Right ventricle myocardium inferior (tissue), 1 donor: ENCODE data around the gene IGSF6. TPM values are rescaled to one million over a fixed set of nuclear protein-coding genes. Genes with fewer than 3 reads are reported as not detected.
"Not testable (repeated sequence)": the region's sequence is repeated elsewhere in the genome, so short reads cannot be mapped to it uniquely, and the experiment has no call there.

Source experiments
- ATAC-seq: fragments of 200-7000 bp; cut with Tn5 transposase; one replicate; pipeline ENCODE4 v1.9.1; 2020; ENCODE audit warnings: mild to moderate bottlenecking, moderate library complexity
- DNase-seq: peaks from one replicate; pipeline ENCODE4 v3.0.0; 2021; ENCODE audit errors: missing footprints
- intact Hi-C: fragments of 100-400 bp; cut with DNase I; formaldehyde crosslinking; loops from one replicate; pipeline ENCODE4 v1.11.0; 2022
- total RNA-seq: library from RNA; stranded (reverse); fragmentation: NEBNext Ultra II Directional; extraction: Animal tissue kit (Norgen Biotek cat#: 25700); gene quantifications from one replicate; pipeline ENCODE4 v1.2.1, GENCODE V29; 2021
- donor health status: DM: no; HTN: yes; CAD: no; lungs with severe emphysema.

IGSF6 gene
- total RNA-seq, 1 donor from 2014 or later: 3.0 TPM

- no peak for DNase-seq
- intact Hi-C loops: loop anchor here (5.0 kb wide), 1 partner anchor 50 kb away; no protein-coding TSS in a partner anchor
- ATAC-seq: no peak
Measured at GRCh38 chr16:21656795-21657768, 4.7 kb upstream of the IGSF6 start.

GRCh38 chr16:21654881-21655280, 2.5 kb upstream of the IGSF6 start:
- ATAC-seq: no peak
- no peak for DNase-seq
- intact Hi-C loops: loop anchor here (5.0 kb wide), 1 partner anchor 52 kb away; no protein-coding TSS in a partner anchor

GRCh38 chr16:21654466-21654865, 2.1 kb upstream of the IGSF6 start:
- intact Hi-C loops: no loop called here
- ATAC-seq (no peak), DNase-seq (no peak)

- intact Hi-C loops: no loop called here
- no peak for DNase-seq
Measured at GRCh38 chr16:21653571-21653970, 1.2 kb upstream of the IGSF6 start.

GRCh38 chr16:21651515-21651914, 893 bp downstream of the IGSF6 start:
- ATAC-seq (no peak), DNase-seq (no peak)
- intact Hi-C loops: no loop called here

More at GRCh38 chr16:21653571-21653970, 1.2 kb upstream of the IGSF6 start:
- no peak for ATAC-seq

GRCh38 chr16:21650521-21650920, 1.9 kb downstream of the IGSF6 start:
- intact Hi-C loops: no loop called here
- ATAC-seq: no peak
- DNase-seq: no peak

GRCh38 chr16:21649826-21650406, 2.5 kb downstream of the IGSF6 start:
- ATAC-seq, DNase-seq, intact Hi-C loops: not testable (repeated sequence)

GRCh38 chr16:21647562-21648164, 4.7 kb downstream of the IGSF6 start:
- no peak for DNase-seq
- intact Hi-C loops: no loop called here
- ATAC-seq: no peak

GRCh38 chr16:21646721-21647561, 5.5 kb downstream of the IGSF6 start:
- no peak for DNase-seq
- intact Hi-C loops: no loop called here

GRCh38 chr16:21646091-21646490, 6.3 kb downstream of the IGSF6 start:
- ATAC-seq (no peak), DNase-seq (no peak)
- intact Hi-C loops: no loop called here

More at GRCh38 chr16:21646721-21647561, 5.5 kb downstream of the IGSF6 start:
- no peak for ATAC-seq

GRCh38 chr16:21645261-21645721, 7.1 kb downstream of the IGSF6 start:
- DNase-seq: no peak
- intact Hi-C loops: no loop called here
- no peak for ATAC-seq

- intact Hi-C loops: no loop called here
- DNase-seq (no peak), ATAC-seq (no peak)
Measured at GRCh38 chr16:21644674-21645073, 7.7 kb downstream of the IGSF6 start.

- intact Hi-C loops: no loop called here
- ATAC-seq (no peak), DNase-seq (no peak)
Measured at GRCh38 chr16:21643785-21644184, 8.6 kb downstream of the IGSF6 start.

- intact Hi-C loops: no loop called here
Measured at GRCh38 chr16:21642861-21643260, 9.5 kb downstream of the IGSF6 start.

GRCh38 chr16:21641916-21642315, 10.5 kb downstream of the IGSF6 start:
- intact Hi-C loops: loop anchor here (2.0 kb wide), 1 partner anchor 57 kb away; no protein-coding TSS in a partner anchor
- no peak for DNase-seq
- ATAC-seq: no peak

More at GRCh38 chr16:21642861-21643260, 9.5 kb downstream of the IGSF6 start:
- DNase-seq: no peak
- ATAC-seq: no peak

GRCh38 chr16:21639493-21639892, 12.9 kb downstream of the IGSF6 start:
- DNase-seq (no peak), ATAC-seq (no peak)
- intact Hi-C loops: no loop called here

- intact Hi-C loops: no loop called here
- DNase-seq (no peak), ATAC-seq (no peak)
Measured at GRCh38 chr16:21638573-21638975, 13.8 kb downstream of the IGSF6 start.
